Common myeloid progenitor, CD34-positive (primary cell): Measurements from ENCODE around the gene ZNF425.

Experiments
- CTCF ChIA-PET: fragments of 350-600 bp; sonication (Branson Sonifier 250); formaldehyde crosslinking; loops from one replicate; lab custom pipeline; 2021; ENCODE audit warnings: antibody characterized with exemption; lab: Charles Lee
- POLR2A ChIA-PET: fragments of 350-600 bp; sonication (Branson Sonifier 250); formaldehyde crosslinking; loops from one replicate; lab custom pipeline; 2021; ENCODE audit warnings: antibody characterized with exemption; lab: Charles Lee
- DNase-seq, 3 donors: peaks; one replicate each; pipeline versions ENCODE4 v3.0.0 to v3.0.0-alpha.2; 2013
- H3K27ac ChIP-seq, 2 experiments: 1 replicate in 1 of 2; 2 replicates in 1 of 2; pipeline ENCODE4 v1.7.0; 2013; ENCODE audit warnings: inconsistent platforms in 2 of 2, low read length in 2 of 2, mild to moderate bottlenecking in 2 of 2, low read depth in 1 of 2, moderate library complexity in 1 of 2; ENCODE audit not compliant: severe bottlenecking in 2 of 2, insufficient read depth in 1 of 2, poor library complexity in 1 of 2
- H3K27me3 ChIP-seq, 5 experiments: replicated peaks in 2 of 5; 1 replicate in 3 of 5; 2 replicates in 2 of 5; pipeline versions ENCODE4 v1.6.1 to v1.7.0; 2013; ENCODE audit warnings: low read length in 4 of 5, mild to moderate bottlenecking in 2 of 5, moderate library complexity in 2 of 5, inconsistent platforms in 1 of 5; ENCODE audit not compliant: insufficient read depth in 5 of 5, control insufficient read depth in 4 of 5
- H3K36me3 ChIP-seq, 4 experiments: 1 replicate in 2 of 4; 2 replicates in 2 of 4; pipeline versions ENCODE4 v1.6.1 to v1.7.0; 2013; ENCODE audit warnings: low read length in 3 of 4, control low read depth in 1 of 4, mild to moderate bottlenecking in 1 of 4; ENCODE audit not compliant: control insufficient read depth in 4 of 4, insufficient read depth in 4 of 4
- H3K4me1 ChIP-seq, 4 experiments: 1 replicate in 3 of 4; 2 replicates in 1 of 4; pipeline versions ENCODE4 v1.6.1 to v1.7.1; 2013; ENCODE audit warnings: low read length in 3 of 4, mild to moderate bottlenecking in 3 of 4, control low read depth in 1 of 4, inconsistent platforms in 1 of 4, moderate library complexity in 1 of 4; ENCODE audit not compliant: control insufficient read depth in 4 of 4, insufficient read depth in 4 of 4; ENCODE audit errors: control extremely low read depth in 1 of 4
- H3K4me3 ChIP-seq, 7 experiments: 1 replicate in 4 of 7; 2 replicates in 3 of 7; pipeline versions ENCODE4 v1.5.1 to v1.7.0; 2013; ENCODE audit warnings: mild to moderate bottlenecking in 7 of 7, low read length in 6 of 7, moderate library complexity in 6 of 7, inconsistent platforms in 2 of 7, low read depth in 2 of 7, control low read depth in 1 of 7; ENCODE audit not compliant: insufficient read depth in 4 of 7, control insufficient read depth in 1 of 7; ENCODE audit errors: extremely low read depth in 1 of 7
- H3K9me3 ChIP-seq, 5 experiments: 1 replicate in 4 of 5; 2 replicates in 1 of 5; pipeline versions ENCODE4 v1.6.1 to v1.7.1; 2013; ENCODE audit warnings: low read length in 4 of 5, mild to moderate bottlenecking in 2 of 5, inconsistent platforms in 1 of 5, low read depth in 1 of 5, moderate library complexity in 1 of 5; ENCODE audit not compliant: control insufficient read depth in 4 of 5, insufficient read depth in 2 of 5; ENCODE audit errors: control extremely low read depth in 1 of 5
- WGBS: methylation state at CpG from one replicate; pipeline ENCODE4 v1.1.5; 2013; ENCODE audit not compliant: insufficient coverage; 5-methylcytosine and 5-hydroxymethylcytosine counted together

Gene ZNF425

GRCh38 chr7:149104214-149104613, 21.9 kb downstream of the ZNF425 start:
- WGBS: 99% methylated on average over 35 of the region's 35 CpGs
- Histone ChIP-seq H3K27ac (no peak overlapping the region), H3K36me3 (peaks cover under 1 to 5% (median 3%) of the 10 kb centered on the region in 4 experiments), H3K4me3 (no peak overlapping the region), H3K9me3 (no peaks in the 10 kb centered on the region), H3K4me1 (no peaks in the 10 kb centered on the region), H3K27me3 (no peaks in the 10 kb centered on the region)
- POLR2A ChIA-PET: no interaction called here
- no peak for DNase-seq
- CTCF ChIA-PET: interaction anchor here (0.6 to 2.5 kb wide), 2 partner anchors 22 to 211 kb away, joined by 3 to 8 read pairs; partner anchors contain the start of gene ZNF425

GRCh38 chr7:149103424-149103823, 22.7 kb downstream of the ZNF425 start:
- ChIA-PET CTCF (interaction anchor here (2.5 kb wide), 1 partner anchor 22 kb away, joined by 8 read pairs; the partner anchor contains the start of gene ZNF425), POLR2A (no interaction called here)
- Histone ChIP-seq H3K4me3 (no peak overlapping the region), H3K36me3 (peaks cover 0 to 5% (median 3%) of the 10 kb centered on the region in 4 experiments), H3K27me3 (no peaks in the 10 kb centered on the region), H3K27ac (no peak overlapping the region), H3K9me3 (no peaks in the 10 kb centered on the region), H3K4me1 (no peaks in the 10 kb centered on the region)
- WGBS: 98% methylated on average over 8 of the region's 9 CpGs
- DNase-seq: no peak

- no peaks in the 10 kb centered on the region for H3K4me1 ChIP-seq
- WGBS: 100% methylated on average over 1 of the region's 1 CpG
- H3K27ac ChIP-seq: no peak overlapping the region
- no peaks in the 10 kb centered on the region for H3K9me3 ChIP-seq
- CTCF ChIA-PET: no interaction called here
- POLR2A ChIA-PET: no interaction called here
- no peaks in the 10 kb centered on the region for H3K27me3 ChIP-seq
- no peak overlapping the region for H3K4me3 ChIP-seq
- peaks cover 0 to 5% (median 3%) of the 10 kb centered on the region in 4 experiments for H3K36me3 ChIP-seq
- no peak for DNase-seq
Measured at GRCh38 chr7:149102666-149103065, 23.5 kb downstream of the ZNF425 start.

GRCh38 chr7:149100821-149101220, 25.3 kb downstream of the ZNF425 start:
- H3K4me3 ChIP-seq: no peak overlapping the region
- no peaks in the 10 kb centered on the region for H3K4me1 ChIP-seq
- no peak for DNase-seq
- H3K27me3 ChIP-seq: no peaks in the 10 kb centered on the region
- H3K9me3 ChIP-seq: no peaks in the 10 kb centered on the region
- ChIA-PET CTCF (interaction anchor here (1.2 kb wide), 1 partner anchor 35 kb away, joined by 3 read pairs; no protein-coding TSS in a partner anchor), POLR2A (no interaction called here)
- no peak overlapping the region for H3K27ac ChIP-seq
- H3K36me3 ChIP-seq: peaks cover 0 to 5% (median 3%) of the 10 kb centered on the region in 4 experiments
- WGBS: 100% methylated on average over 2 of the region's 2 CpGs

- Histone ChIP-seq H3K27ac (no peak overlapping the region), H3K4me3 (no peak overlapping the region), H3K9me3 (no peaks in the 10 kb centered on the region), H3K4me1 (no peaks in the 10 kb centered on the region), H3K36me3 (peaks cover 0 to under 1% (median 0%) of the 10 kb centered on the region in 4 experiments), H3K27me3 (no peaks in the 10 kb centered on the region)
- no peak for DNase-seq
- WGBS: 98% methylated on average over 5 of the region's 6 CpGs
- ChIA-PET CTCF (no interaction called here), POLR2A (no interaction called here)
Measured at GRCh38 chr7:149099058-149099457, 27.1 kb downstream of the ZNF425 start.

GRCh38 chr7:149097088-149097487, 29.0 kb downstream of the ZNF425 start:
- Histone ChIP-seq H3K36me3 (no peaks in the 10 kb centered on the region), H3K27me3 (no peaks in the 10 kb centered on the region), H3K9me3 (no peaks in the 10 kb centered on the region), H3K27ac (no peak overlapping the region), H3K4me1 (no peaks in the 10 kb centered on the region), H3K4me3 (no peak overlapping the region)
- CTCF ChIA-PET: interaction anchor here (0.8 kb wide), 1 partner anchor 29 kb away, joined by 3 read pairs; the partner anchor contains the start of gene ZNF425
- POLR2A ChIA-PET: interaction anchor here (1.0 kb wide), 1 partner anchor 28 kb away, joined by 3 read pairs; no protein-coding TSS in a partner anchor
- WGBS: 100% methylated on average over 3 of the region's 4 CpGs
- DNase-seq: no peak

GRCh38 chr7:149093228-149093627, 32.9 kb downstream of the ZNF425 start:
- ChIA-PET CTCF (no interaction called here), POLR2A (no interaction called here)
- peak overlapping the region in 1 of 2 experiments; percentile 19 for H3K27ac ChIP-seq
- WGBS: 53% methylated on average over 4 of the region's 4 CpGs
- H3K4me1 ChIP-seq: peaks cover 0 to 18% (median 7%) of the 10 kb centered on the region in 4 experiments
- no peaks in the 10 kb centered on the region for H3K9me3 ChIP-seq
- DNase-seq: peak; percentile 21 to 42 (median 34)
- H3K4me3 ChIP-seq: no peak overlapping the region
- no peaks in the 10 kb centered on the region for H3K36me3 ChIP-seq
- no peaks in the 10 kb centered on the region for H3K27me3 ChIP-seq
